PC-9 (cell line): ENCODE measurements around the gene STK17A. TPM values are rescaled to one million over a fixed set of nuclear protein-coding genes. Genes with fewer than 3 reads are reported as not detected.

Experiments
- BruUV-seq: library from RNA; stranded (reverse); fragments of 400-500 nt; replicated peaks from 2 replicates; lab custom pipeline; 2021; lab: Mats Ljungman, UMichigan
- CTCF ChIA-PET: fragments of 300-600 bp; sonication (Branson Sonifier 250); formaldehyde crosslinking; loops from one replicate; lab custom pipeline; 2022; ENCODE audit warnings: antibody characterized with exemption; lab: Charles Lee
- POLR2A ChIA-PET: fragments of 300-600 bp; sonication (Branson Sonifier 250); formaldehyde crosslinking; loops from one replicate; lab custom pipeline; 2022; ENCODE audit warnings: antibody characterized with exemption; ENCODE audit not compliant: unreplicated experiment; lab: Charles Lee
- DNase-seq, 2 experiments: peaks; one replicate each; pipeline versions ENCODE4 v3.0.0 to v3.0.0-alpha.2; 2015 to 2022; ENCODE audit warnings: mixed read lengths in 1 of 2
- H2AFZ ChIP-seq: fragments of 200-600 bp; sonication (generic); 2 replicates; pipeline ENCODE4 v1.8.1; 2017; ENCODE audit warnings: antibody characterized with exemption
- H3F3A ChIP-seq: fragments of 200-600 bp; sonication (generic); 2 replicates; pipeline ENCODE4 v1.8.1; 2017; ENCODE audit warnings: antibody characterized with exemption, mild to moderate bottlenecking, low read depth; ENCODE audit not compliant: insufficient read depth
- H3K27ac ChIP-seq: fragments of 200-600 bp; sonication (generic); 2 replicates; pipeline ENCODE4 v1.6.1; 2016; ENCODE audit warnings: mixed run types
- H3K27me3 ChIP-seq: fragments of 200-600 bp; sonication (generic); 2 replicates; pipeline ENCODE4 v1.6.1; 2016; ENCODE audit warnings: low read depth, mixed run types; ENCODE audit not compliant: insufficient read depth
- H3K36me3 ChIP-seq: fragments of 200-600 bp; sonication (generic); 2 replicates; pipeline ENCODE4 v1.6.1; 2016; ENCODE audit warnings: low read depth, mixed run types
- H3K4me1 ChIP-seq: fragments of 200-600 bp; sonication (generic); replicated peaks from 2 replicates; pipeline ENCODE4 v1.6.1; 2016; ENCODE audit warnings: mixed run types; ENCODE audit not compliant: insufficient read depth
- H3K4me2 ChIP-seq: fragments of 200-600 bp; sonication (generic); 2 replicates; pipeline ENCODE4 v1.6.1; 2017; ENCODE audit warnings: mixed run types
- H3K4me3 ChIP-seq: fragments of 200-600 bp; sonication (generic); 2 replicates; pipeline ENCODE4 v1.6.1; 2016; ENCODE audit warnings: mixed run types
- H3K79me2 ChIP-seq: fragments of 200-600 bp; sonication (generic); 2 replicates; pipeline ENCODE4 v1.6.1; 2017; ENCODE audit warnings: low read depth, mixed run types
- H3K9me2 ChIP-seq: fragments of 200-600 bp; sonication (generic); 2 replicates; pipeline ENCODE4 v1.8.1; 2017; ENCODE audit warnings: mild to moderate bottlenecking; ENCODE audit not compliant: insufficient read depth
- H3K9me3 ChIP-seq: fragments of 200-600 bp; sonication (generic); 2 replicates; pipeline ENCODE4 v1.8.1; 2016; ENCODE audit warnings: low read depth; ENCODE audit not compliant: insufficient read depth
- H4K20me1 ChIP-seq: fragments of 200-600 bp; sonication (generic); 2 replicates; pipeline ENCODE4 v1.8.1; 2017; ENCODE audit not compliant: insufficient read depth
- EZH2 ChIP-seq: fragments of 200-600 bp; sonication (generic); IDR thresholded peaks from 2 replicates; pipeline ENCODE4 v1.8.0; 2017; ENCODE audit warnings: antibody characterized with exemption, low read depth
- intact Hi-C: fragments of 100-400 bp; cut with micrococcal nuclease; formaldehyde crosslinking; loops from one replicate; pipeline ENCODE4 v1.10.0; 2022; ENCODE audit not compliant: unreplicated experiment
- total RNA-seq: library from RNA; stranded (reverse); gene quantifications from 2 replicates; pipeline ENCODE4 v1.2.3, GENCODE V29; 2021
- TF ChIP-seq, protein P1 (sequence below): fragments of 200-600 bp; sonication (generic); conservative IDR thresholded peaks from 2 replicates; pipeline ENCODE4 v1.6.1; 2017; ENCODE audit warnings: mixed run types, antibody characterized with exemption, mild to moderate bottlenecking, moderate library complexity

Gene STK17A
- total RNA-seq, 1 experiment from 2014 or later: 18.8 TPM

DNA sequence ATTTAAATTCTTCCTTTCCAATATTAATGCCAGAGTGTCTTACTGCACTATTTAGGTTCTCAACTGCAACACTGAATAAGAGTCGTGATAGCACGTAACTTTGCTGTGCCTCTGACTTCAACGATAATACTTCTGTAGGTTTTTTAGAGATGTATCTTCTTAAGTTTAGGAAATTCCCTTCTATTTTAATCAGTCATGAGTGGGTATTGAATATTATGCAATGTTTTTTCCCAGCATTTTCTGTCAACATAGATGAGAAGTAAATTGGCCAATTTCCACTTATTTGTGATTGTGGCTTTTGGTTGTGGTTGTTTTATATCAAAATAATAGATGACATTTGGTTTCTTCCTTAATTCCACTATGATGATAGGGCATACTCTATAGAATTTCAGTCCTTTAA lies 6.7 kb upstream of the STK17A start:
- Histone ChIP-seq H3K27me3 (no peaks in the 10 kb centered on the region), H3K4me3 (no peak overlapping the region), H3K4me1 (peaks cover 15% of the 10 kb centered on the region), H3K27ac (no peak overlapping the region), H4K20me1 (no peaks in the 10 kb centered on the region), H3K79me2 (no peaks in the 10 kb centered on the region), H2AFZ (no peak overlapping the region), H3K36me3 (no peaks in the 10 kb centered on the region), H3K9me3 (no peaks in the 10 kb centered on the region), H3K4me2 (no peak overlapping the region), H3K9me2 (no peaks in the 10 kb centered on the region), H3F3A (peaks cover 4% of the 10 kb centered on the region; the same call in 1 of the 2 replicates)
- BruUV-seq: no TSS peak
- no peak for DNase-seq
- TF ChIP-seq EZH2: no peak
- TF ChIP-seq, protein P1, sequence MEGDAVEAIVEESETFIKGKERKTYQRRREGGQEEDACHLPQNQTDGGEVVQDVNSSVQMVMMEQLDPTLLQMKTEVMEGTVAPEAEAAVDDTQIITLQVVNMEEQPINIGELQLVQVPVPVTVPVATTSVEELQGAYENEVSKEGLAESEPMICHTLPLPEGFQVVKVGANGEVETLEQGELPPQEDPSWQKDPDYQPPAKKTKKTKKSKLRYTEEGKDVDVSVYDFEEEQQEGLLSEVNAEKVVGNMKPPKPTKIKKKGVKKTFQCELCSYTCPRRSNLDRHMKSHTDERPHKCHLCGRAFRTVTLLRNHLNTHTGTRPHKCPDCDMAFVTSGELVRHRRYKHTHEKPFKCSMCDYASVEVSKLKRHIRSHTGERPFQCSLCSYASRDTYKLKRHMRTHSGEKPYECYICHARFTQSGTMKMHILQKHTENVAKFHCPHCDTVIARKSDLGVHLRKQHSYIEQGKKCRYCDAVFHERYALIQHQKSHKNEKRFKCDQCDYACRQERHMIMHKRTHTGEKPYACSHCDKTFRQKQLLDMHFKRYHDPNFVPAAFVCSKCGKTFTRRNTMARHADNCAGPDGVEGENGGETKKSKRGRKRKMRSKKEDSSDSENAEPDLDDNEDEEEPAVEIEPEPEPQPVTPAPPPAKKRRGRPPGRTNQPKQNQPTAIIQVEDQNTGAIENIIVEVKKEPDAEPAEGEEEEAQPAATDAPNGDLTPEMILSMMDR: no peak
- POLR2A ChIA-PET: no interaction called here
- CTCF ChIA-PET: no interaction called here
- intact Hi-C loops: no loop called here

DNA sequence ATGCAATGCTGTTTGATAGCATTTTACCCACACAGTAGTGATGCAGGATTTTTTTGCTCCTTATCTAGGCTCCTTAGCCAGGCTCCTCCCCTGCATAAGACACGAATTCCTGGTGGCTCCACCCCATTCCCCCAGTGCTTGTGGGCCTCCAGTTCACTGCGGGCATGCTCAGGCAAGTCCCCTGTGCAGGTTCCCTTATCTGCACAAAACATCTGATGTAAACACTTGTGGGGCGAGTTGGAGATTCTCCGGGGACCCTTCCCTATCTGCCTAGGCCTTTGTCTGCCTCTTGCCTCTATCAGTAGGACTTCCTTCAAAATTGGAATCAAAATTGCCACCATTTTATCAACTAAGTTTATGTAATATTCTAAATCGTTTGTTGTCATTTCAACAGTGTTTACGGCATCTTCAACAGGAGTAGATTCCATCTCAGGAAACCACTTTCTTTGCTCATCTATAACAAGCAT lies 5.4 kb upstream of the STK17A start:
- TF ChIP-seq, protein P1: no peak
- no peak for TF ChIP-seq EZH2
- Histone ChIP-seq H3K9me3 (no peaks in the 10 kb centered on the region), H3K27ac (no peak overlapping the region), H3K27me3 (no peaks in the 10 kb centered on the region), H3F3A (peaks cover 4% of the 10 kb centered on the region; the same call in 1 of the 2 replicates), H3K36me3 (no peaks in the 10 kb centered on the region), H4K20me1 (no peaks in the 10 kb centered on the region), H3K4me1 (peaks cover 11% of the 10 kb centered on the region), H2AFZ (no peak overlapping the region), H3K79me2 (no peaks in the 10 kb centered on the region), H3K4me2 (no peak overlapping the region), H3K9me2 (no peaks in the 10 kb centered on the region), H3K4me3 (no peak overlapping the region)
- ChIA-PET CTCF (interaction anchor here (0.8 kb wide), 1 partner anchor 122 kb away, joined by 3 read pairs; no protein-coding TSS in a partner anchor), POLR2A (no interaction called here)
- intact Hi-C loops: no loop called here
- BruUV-seq: no TSS peak
- DNase-seq: no peak

DNA sequence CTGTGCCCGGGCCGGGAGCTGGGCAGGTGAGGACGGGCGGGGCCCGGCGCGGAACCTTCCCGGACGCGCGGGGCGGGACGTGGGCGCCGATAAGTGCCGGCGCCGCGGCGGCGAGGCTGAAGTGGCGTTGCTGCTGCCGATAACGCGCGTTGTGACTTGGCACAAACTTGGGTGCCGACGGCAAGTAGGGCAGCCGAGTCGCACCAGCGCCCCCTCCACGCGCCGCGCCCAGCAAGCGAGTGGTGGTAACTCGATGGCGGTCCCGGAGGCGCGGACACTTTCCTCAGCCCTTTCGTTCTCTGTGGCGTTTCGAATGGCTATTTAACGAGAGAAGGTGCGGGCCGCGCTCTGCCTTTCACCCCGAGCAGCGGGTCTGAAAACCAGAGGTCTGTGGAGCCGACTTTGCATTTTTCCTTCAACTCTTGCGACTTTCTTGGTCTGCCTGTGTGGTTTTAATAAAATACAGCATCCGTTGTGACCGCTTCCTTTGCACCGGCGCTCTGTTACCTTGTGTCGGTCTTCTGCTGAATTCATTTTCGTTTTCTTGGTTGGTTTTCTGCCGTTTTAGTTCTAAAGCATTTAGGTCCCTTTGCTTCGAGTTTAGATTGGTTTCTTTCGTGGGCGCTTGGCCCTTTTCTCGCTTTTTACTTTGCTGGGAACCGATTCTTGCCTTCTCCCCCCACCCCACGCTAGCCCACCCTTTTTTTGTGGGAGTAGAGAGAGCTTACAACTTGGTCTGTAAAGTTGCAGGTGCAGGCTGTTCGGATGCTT lies 701 bp downstream of the STK17A start:
- DNase-seq: peak in 1 of 2 experiments; percentile 73
- Histone ChIP-seq H3K9me2 (no peaks in the 10 kb centered on the region), H3K36me3 (0 out of 2 replicates have a peak, but pooled peaks cover 5% of the 10 kb centered on the region), H3K9me3 (no peaks in the 10 kb centered on the region), H3K79me2 (peaks cover 56% of the 10 kb centered on the region), H3K27ac (peak overlapping the region; percentile 78), H3K4me1 (peaks cover 46% of the 10 kb centered on the region), H3K27me3 (no peaks in the 10 kb centered on the region), H3F3A (peaks cover 29% of the 10 kb centered on the region), H3K4me3 (peak overlapping the region; percentile 93), H3K4me2 (peak overlapping the region; percentile 89), H4K20me1 (peaks cover 26% of the 10 kb centered on the region), H2AFZ (peak overlapping the region; percentile 46; the same call in 1 of the 2 replicates)
- CTCF ChIA-PET: interaction anchor here (0.5 to 1.9 kb wide), 21 partner anchors 11 to 652 kb away, joined by 3 to 97 read pairs (median 7); partner anchors contain the start of genes MRPL32 and PSMA2
- TF ChIP-seq, protein P1: no peak; the same call in none of the 2 replicates
- intact Hi-C loops: loop anchor here (2.0 to 5.0 kb wide), 2 partner anchors 145 to 359 kb away; partner anchors contain the start of gene COA1
- POLR2A ChIA-PET: interaction anchor here (0.5 to 1.2 kb wide), 7 partner anchors 177 to 1658 kb away, joined by 3 to 4 read pairs (median 3); no protein-coding TSS in a partner anchor
- no TSS peak for BruUV-seq
